ENCODE results near the gene COX20. TPM values are rescaled to one million over a fixed set of nuclear protein-coding genes. Genes with fewer than 3 reads are reported as not detected.

The COX20 gene
- 100 to 1,000 TPM in 2 of 4 donors, 10 to 100 TPM in 2; 74.8 to 125 (median 101) TPM for total RNA-seq

DNA sequence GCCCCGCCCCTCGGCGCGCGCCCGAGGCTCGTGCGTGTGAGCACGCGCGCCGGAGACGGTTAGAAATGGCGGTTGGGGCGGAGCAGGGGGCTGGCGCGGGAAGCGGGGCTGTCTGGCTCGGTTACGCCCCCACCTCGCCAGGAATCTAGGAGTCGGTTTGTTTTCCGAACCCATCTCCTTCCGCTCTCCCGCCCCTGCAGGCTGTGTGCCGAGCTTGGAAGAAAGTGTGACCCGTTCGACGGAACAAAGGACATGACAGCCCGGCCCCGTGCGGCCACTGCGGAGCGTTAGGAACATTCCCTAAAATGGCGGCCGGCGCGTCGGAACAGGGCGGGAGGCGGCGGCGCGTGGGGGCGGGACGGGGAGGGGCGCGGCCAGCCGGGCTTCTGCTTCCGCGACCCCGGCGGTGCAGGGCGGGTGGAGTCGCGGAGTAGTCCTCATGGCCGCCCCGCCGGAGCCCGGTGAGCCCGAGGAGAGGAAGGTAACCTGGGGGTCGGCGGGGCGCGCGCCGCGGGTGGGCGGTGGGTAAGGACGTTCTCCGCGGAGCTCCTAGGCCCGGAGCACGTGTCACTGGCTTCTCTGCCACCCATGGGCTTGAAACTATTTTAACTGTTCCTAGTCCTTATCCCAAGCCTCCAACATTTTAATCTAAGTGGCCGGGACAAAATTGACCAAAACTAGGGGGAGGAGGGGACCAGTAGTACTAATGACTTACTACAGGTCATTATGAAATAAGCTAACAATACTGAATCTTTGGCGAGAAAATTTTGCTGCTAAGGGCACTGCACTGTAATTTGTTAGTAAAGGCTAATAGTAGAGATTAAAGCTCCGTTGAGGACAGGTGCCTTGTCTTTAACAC lies at the start of gene COX20:
COX20 (plus strand) TSS at position 383 of the 859 bp plus-strand sequence; CDS start at position 440, 57 bp downstream.
- no peaks in the 10 kb centered on the region for H3K27me3 ChIP-seq
- H3K9me3 ChIP-seq: no peaks in the 10 kb centered on the region
- H3K36me3 ChIP-seq: peaks cover 0 to 11% (median 2%) of the 10 kb centered on the region in 4 donors
- H3K27ac ChIP-seq (replicated peaks in 1 of 4): peak within 1 kb of the TSS; percentile 99 to 100 (median 100)
- peak within 1 kb of the TSS; percentile 75 to 86 (median 85) for H3K4me3 ChIP-seq
- WGBS: under 1% methylated on average over 24 of the region's 77 CpGs
- peaks cover 34 to 51% (median 50%) of the 10 kb centered on the region in 4 donors for H3K4me1 ChIP-seq
- TF ChIP-seq, protein P1, sequence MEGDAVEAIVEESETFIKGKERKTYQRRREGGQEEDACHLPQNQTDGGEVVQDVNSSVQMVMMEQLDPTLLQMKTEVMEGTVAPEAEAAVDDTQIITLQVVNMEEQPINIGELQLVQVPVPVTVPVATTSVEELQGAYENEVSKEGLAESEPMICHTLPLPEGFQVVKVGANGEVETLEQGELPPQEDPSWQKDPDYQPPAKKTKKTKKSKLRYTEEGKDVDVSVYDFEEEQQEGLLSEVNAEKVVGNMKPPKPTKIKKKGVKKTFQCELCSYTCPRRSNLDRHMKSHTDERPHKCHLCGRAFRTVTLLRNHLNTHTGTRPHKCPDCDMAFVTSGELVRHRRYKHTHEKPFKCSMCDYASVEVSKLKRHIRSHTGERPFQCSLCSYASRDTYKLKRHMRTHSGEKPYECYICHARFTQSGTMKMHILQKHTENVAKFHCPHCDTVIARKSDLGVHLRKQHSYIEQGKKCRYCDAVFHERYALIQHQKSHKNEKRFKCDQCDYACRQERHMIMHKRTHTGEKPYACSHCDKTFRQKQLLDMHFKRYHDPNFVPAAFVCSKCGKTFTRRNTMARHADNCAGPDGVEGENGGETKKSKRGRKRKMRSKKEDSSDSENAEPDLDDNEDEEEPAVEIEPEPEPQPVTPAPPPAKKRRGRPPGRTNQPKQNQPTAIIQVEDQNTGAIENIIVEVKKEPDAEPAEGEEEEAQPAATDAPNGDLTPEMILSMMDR (IDR thresholded peaks at IDR 0.05): no peak
- peak; percentile 23 for TF ChIP-seq POLR2A (IDR thresholded peaks at IDR 0.05; ENCODE audit: low read depth)
- peak; percentile 77 to 78 for TF ChIP-seq POLR2AphosphoS5 (IDR thresholded peaks at IDR 0.05)
- DNase-seq (ENCODE audit: extremely low spot score): peak; percentile 97
- intact Hi-C loops (cut with DNase I): loop anchor here (1.0 to 10.0 kb wide), 3 partner anchors 29 to 381 kb away; partner anchors contain the start of genes ADSS2 and HNRNPU

- peaks cover 0 to 8% (median 2%) of the 10 kb centered on the region in 4 donors for H3K4me1 ChIP-seq
- no peak overlapping the region for H3K27ac ChIP-seq (replicated peaks in 1 of 4)
- no peaks in the 10 kb centered on the region for H3K36me3 ChIP-seq
- no peaks in the 10 kb centered on the region for H3K9me3 ChIP-seq
- H3K27me3 ChIP-seq: no peaks in the 10 kb centered on the region
- WGBS: 84% methylated on average over 16 of the region's 23 CpGs
- TF ChIP-seq POLR2AphosphoS5 (IDR thresholded peaks at IDR 0.05) (no peak), EP300 (IDR thresholded peaks at IDR 0.05) (no peak)
- TF ChIP-seq, protein P1 (IDR thresholded peaks at IDR 0.05): no peak
- no peak overlapping the region for H3K4me3 ChIP-seq
- intact Hi-C loops (cut with DNase I): no loop called here
- no peak for DNase-seq (ENCODE audit: extremely low spot score)
These were observed 46.8 kb upstream of the COX20 start for GRCh38 chr1:244788493-244789275.

DNA sequence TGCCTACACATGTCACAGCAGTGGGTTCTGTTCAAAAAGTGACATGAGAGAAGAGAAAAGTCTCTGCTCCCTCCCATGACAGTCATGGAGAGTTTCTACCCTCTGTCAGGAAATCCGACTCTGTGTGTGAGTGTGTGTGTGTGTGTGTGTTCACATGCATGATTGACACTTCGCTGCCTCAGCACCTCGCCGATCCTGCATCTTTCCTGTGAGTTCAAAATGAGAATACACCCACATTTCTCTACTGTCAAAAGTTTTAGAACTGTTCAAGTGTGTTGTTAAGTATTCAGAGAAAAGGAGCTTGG lies 46.2 kb upstream of the COX20 start:
- H3K9me3 ChIP-seq: no peaks in the 10 kb centered on the region
- TF ChIP-seq, protein P1 (IDR thresholded peaks at IDR 0.05): no peak
- no peak for TF ChIP-seq POLR2A (IDR thresholded peaks at IDR 0.05; ENCODE audit: low read depth)
- TF ChIP-seq POLR2AphosphoS5 (IDR thresholded peaks at IDR 0.05): no peak
- TF ChIP-seq EP300 (IDR thresholded peaks at IDR 0.05): no peak
- intact Hi-C loops (cut with DNase I): no loop called here
- no peak overlapping the region for H3K4me3 ChIP-seq
- DNase-seq (ENCODE audit: extremely low spot score): no peak
- no peaks in the 10 kb centered on the region for H3K36me3 ChIP-seq
- H3K27me3 ChIP-seq: no peaks in the 10 kb centered on the region
- no peak overlapping the region for H3K27ac ChIP-seq (replicated peaks in 1 of 4)
- WGBS: 75% methylated on average over 4 of the region's 4 CpGs
- H3K4me1 ChIP-seq: peaks cover 0 to 8% (median 2%) of the 10 kb centered on the region in 4 donors

GRCh38 chr1:244789731-244790130 lies 45.7 kb upstream of the COX20 start:
- Histone ChIP-seq H3K9me3 (no peaks in the 10 kb centered on the region), H3K36me3 (no peaks in the 10 kb centered on the region), H3K27me3 (no peaks in the 10 kb centered on the region), H3K27ac (replicated peaks in 1 of 4) (no peak overlapping the region), H3K4me3 (no peak overlapping the region), H3K4me1 (peaks cover 0 to 8% (median 2%) of the 10 kb centered on the region in 4 donors)
- TF ChIP-seq, protein P1 (IDR thresholded peaks at IDR 0.05): no peak
- TF ChIP-seq POLR2AphosphoS5 (IDR thresholded peaks at IDR 0.05) (no peak), EP300 (IDR thresholded peaks at IDR 0.05) (no peak), POLR2A (IDR thresholded peaks at IDR 0.05; ENCODE audit: low read depth) (no peak)
- no peak for DNase-seq (ENCODE audit: extremely low spot score)
- intact Hi-C loops (cut with DNase I): no loop called here
- WGBS: 77% methylated on average over 4 of the region's 4 CpGs
